Measurements from ENCODE around the gene USP48.

USP48 gene

DNA sequence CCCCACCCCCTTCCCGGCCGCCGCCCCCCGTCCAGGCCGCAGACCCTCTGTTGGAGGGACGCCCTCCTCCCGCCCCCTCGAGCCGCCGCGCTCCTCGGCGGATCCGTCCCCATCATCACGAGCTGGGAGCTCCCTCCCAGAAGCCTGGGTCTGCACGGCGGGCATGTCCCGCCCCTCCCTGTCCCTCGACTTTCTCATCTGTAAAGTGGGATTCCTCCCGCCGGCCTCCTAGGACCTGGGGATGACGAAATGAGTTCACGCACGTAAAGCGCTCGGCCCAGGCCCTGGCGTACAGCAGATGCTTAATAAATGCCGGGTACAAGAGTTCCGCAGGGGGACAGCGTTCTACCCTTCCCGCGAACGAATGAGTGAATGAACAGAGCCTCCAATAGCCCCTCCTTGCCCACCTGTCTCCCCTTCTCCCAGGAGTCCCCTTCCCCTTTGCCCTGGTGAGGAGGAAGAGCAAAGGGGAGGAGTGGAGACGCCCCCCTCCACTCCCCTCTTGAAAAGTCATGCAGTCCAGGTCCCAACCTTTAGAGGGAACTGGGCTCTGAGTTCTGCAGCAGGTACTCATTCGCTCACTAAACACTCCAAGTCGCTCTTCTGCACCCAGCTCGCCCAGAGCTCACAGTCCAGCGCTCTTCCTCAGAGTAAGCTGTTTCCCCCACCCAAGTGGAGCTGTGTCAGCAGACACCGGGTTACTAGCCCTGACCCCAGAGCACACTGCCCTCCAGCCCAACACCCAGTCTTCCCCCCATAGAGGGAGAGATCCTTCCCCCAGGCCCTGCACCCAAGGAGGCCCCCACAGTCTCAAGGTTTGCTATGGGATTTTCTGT, 130.6 kb downstream of the USP48 start:
- CTCF ChIA-PET = no interaction called here
- H3K27ac Mint-ChIP-seq = peak overlapping the region; percentile 19
- H3K9me3 Mint-ChIP-seq = no peaks in the 10 kb centered on the region
- no peak for DNase-seq
- H3K4me3 Mint-ChIP-seq = peak overlapping the region; percentile 62
- H3K4me1 Mint-ChIP-seq = peaks cover 20% of the 10 kb centered on the region
- H3K27me3 Mint-ChIP-seq = peaks cover 83% of the 10 kb centered on the region
- H3K36me3 Mint-ChIP-seq = no peaks in the 10 kb centered on the region

DNA sequence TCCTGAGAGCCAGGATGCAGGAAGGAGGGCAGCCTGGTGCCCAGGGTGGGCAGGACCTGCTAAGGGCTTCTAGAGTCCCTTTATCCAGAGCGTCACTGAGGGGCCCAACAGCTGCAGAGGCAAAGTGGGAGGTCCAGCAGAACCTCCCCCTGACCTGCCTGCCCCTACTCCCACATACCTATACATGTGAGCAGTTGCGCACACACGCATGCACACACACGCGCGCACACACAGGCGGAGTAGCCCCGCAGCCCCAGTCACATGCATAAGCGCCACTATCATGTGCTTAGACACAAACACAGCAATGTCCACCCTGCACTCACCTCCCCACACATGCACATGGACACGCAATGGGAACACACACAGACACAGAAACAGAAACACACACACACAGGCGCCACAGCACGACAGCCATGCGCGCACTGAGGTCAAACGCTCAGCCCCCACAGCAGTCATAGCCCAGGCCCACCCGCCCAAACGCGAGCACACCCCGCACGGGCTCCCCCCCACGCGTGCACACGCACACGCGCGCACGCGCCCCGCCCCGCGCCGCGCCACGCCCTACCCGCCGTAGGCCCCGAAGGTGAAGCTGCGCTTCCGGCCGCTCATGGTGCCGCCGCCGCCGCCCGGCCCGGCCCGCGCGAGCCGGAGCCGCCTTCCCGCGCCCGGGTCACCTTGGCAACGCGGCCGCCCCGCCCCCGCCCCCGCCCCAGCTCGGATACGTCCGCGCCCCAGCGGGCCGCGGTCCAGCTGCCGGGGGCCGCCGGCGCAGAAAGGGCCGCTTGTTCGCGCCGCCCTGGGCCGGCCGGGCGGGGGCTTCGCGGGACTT, 131.5 kb downstream of the USP48 start:
- peak; percentile 60 for DNase-seq
- H3K36me3 Mint-ChIP-seq = no peaks in the 10 kb centered on the region
- H3K4me3 Mint-ChIP-seq = peak overlapping the region; percentile 74
- peaks cover 83% of the 10 kb centered on the region for H3K27me3 Mint-ChIP-seq
- CTCF ChIA-PET = no interaction called here
- peaks cover 20% of the 10 kb centered on the region for H3K4me1 Mint-ChIP-seq
- no peak overlapping the region for H3K27ac Mint-ChIP-seq
- no peaks in the 10 kb centered on the region for H3K9me3 Mint-ChIP-seq

DNA sequence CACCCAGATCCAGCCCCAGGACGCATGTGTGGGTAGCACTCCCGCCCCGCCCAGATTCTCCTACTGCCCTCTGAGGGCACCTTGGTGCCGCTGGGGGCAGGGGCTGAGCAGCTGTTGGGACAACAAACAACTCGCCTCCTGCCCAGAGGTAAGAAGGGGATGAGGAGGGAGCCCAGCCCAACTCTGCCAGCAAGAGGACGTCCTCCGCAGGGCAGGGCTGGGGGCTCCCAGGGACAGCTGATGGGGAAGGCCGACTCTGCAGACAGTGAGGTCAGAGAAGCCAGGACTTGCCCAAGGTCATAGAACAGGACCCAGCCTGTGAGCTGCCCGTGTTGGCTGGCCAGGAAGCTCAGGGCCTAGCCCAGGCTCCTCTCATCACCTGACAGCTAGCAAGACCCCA, 132.5 kb downstream of the USP48 start:
- CTCF ChIA-PET = interaction anchor here (0.6 kb wide), 1 partner anchor 13 kb away, joined by 3 read pairs; no protein-coding TSS in a partner anchor
- Mint-ChIP-seq H3K4me1 (peaks cover 20% of the 10 kb centered on the region), H3K36me3 (no peaks in the 10 kb centered on the region), H3K9me3 (no peaks in the 10 kb centered on the region), H3K4me3 (peak overlapping the region; percentile 74), H3K27me3 (peaks cover 77% of the 10 kb centered on the region), H3K27ac (no peak overlapping the region)
- DNase-seq = no peak

DNA sequence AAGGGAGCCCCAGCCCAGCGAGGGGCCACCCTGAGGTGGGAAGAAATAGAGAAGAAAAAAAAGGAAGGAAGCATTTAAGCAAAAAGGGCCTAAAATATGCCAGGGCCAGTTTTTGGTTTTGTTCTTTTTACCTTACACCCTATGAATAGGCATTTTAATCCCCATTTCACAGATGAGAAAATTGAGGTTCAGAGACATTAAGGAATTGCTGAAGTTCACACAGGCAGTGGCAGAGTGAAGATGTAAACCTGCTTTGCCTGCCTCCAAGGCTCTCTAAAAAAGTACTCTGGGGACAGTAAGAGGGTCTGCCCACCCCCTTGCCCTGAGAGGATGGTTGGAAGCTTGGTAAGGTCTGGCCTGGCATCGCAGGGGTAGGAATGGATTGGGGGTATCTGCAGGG, 133.6 kb downstream of the USP48 start:
- Mint-ChIP-seq H3K27me3 (peaks cover 67% of the 10 kb centered on the region), H3K27ac (no peak overlapping the region), H3K9me3 (no peaks in the 10 kb centered on the region), H3K4me3 (no peak overlapping the region), H3K36me3 (no peaks in the 10 kb centered on the region), H3K4me1 (peaks cover 20% of the 10 kb centered on the region)
- DNase-seq = no peak
- CTCF ChIA-PET = no interaction called here

DNA sequence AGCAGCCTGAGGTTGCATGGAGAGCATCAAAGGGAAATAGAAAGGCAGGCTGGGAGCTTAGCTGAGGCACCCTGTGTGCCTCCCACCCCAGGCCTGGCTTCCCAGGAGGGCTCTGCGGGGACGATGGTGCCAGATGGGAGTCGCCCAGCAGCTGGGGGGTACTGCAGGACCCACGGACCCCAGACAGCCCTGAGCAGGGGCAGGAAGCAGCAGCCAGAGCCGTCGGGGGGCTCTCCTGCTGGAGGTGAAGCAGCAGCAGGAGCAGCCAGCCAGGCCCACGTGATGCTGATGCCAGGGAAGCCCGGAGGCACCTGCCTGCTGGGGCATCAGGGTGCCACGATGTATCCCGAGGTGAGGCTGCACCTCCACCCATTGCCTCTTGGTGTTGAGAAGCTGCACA, 134.2 kb downstream of the USP48 start:
- Mint-ChIP-seq H3K4me1 (peaks cover 20% of the 10 kb centered on the region), H3K4me3 (no peak overlapping the region), H3K9me3 (no peaks in the 10 kb centered on the region), H3K36me3 (no peaks in the 10 kb centered on the region), H3K27ac (no peak overlapping the region), H3K27me3 (peaks cover 65% of the 10 kb centered on the region)
- no peak for DNase-seq
- CTCF ChIA-PET = no interaction called here

DNA sequence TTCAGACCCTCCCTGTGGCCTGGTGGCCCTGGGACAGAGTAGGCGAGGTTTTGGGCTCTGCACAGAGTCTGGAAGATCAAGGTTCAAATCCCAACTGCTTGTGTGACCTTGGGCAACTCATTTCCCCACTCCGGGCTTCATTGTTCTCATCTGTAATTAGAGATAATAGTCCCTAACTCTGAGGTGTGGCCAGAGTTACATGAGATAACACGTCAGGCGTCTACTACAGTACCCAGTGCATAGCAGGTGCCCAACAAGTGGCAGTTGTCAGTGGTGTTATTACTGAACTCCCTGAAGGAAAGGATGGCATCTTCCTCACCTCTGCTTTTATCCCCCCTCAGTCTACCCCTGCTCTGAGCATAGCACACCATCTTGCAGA, 134.6 kb downstream of the USP48 start:
- peaks cover 61% of the 10 kb centered on the region for H3K27me3 Mint-ChIP-seq

DNA sequence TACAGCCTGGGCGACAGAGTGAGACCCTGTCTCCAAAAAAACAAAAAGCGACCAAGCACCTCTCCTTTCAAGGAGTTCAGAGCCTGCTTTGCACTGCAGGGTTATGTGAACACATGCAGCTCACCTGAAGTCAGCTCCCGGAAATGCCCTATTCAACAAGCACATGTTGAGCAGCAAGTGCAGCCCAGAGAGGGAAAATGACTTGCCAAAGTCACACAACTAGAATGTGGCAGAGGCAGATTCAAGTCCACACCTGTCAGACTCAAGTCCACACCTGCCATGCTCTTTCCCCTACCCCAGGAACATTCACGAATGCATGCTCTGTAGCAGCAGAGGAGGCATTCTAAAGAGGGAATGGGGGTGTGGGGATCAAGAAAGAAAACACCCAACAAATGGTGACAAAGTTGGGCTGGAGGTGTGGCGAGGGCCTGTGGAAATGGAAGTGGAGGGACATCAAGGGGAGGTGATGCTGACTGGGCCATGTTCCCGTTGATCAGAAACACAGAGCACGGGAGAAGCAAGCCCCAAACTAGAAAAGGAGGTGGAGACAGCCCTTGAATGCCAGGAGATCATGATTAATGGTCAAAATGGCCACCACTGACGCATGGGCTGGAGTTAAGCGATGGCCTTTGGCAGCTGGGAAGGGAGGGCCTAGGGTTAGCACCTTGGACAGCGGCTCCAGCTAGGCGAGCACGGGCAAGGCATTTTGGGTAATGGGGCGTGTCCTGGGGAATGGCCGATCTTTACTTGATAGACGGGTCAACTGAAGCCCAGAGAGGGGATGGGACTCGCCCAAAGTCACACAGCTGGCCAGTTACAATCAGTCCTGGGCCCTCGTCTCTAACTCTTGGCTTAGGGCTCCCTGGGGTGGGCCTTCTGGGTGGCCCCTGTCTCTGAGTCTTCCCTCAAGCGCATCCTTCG, 135.3 kb downstream of the USP48 start:
- Mint-ChIP-seq H3K27ac (no peak overlapping the region), H3K36me3 (no peaks in the 10 kb centered on the region), H3K27me3 (peaks cover 54% of the 10 kb centered on the region), H3K4me3 (no peak overlapping the region), H3K4me1 (peaks cover 16% of the 10 kb centered on the region), H3K9me3 (no peaks in the 10 kb centered on the region)
- peak; percentile 74 for DNase-seq
- CTCF ChIA-PET = interaction anchor here (1.1 to 1.4 kb wide), 2 partner anchors 10 to 15 kb away, joined by 3 to 4 read pairs; no protein-coding TSS in a partner anchor

More for the DNA sequence above, 134.6 kb downstream of the USP48 start:
- no peaks in the 10 kb centered on the region for H3K9me3 Mint-ChIP-seq
- CTCF ChIA-PET = interaction anchor here (1.4 kb wide), 1 partner anchor 15 kb away, joined by 4 read pairs; no protein-coding TSS in a partner anchor
- H3K36me3 Mint-ChIP-seq = no peaks in the 10 kb centered on the region
- no peak for DNase-seq
- no peak overlapping the region for H3K27ac Mint-ChIP-seq
- H3K4me3 Mint-ChIP-seq = no peak overlapping the region
- H3K4me1 Mint-ChIP-seq = peaks cover 20% of the 10 kb centered on the region

DNA sequence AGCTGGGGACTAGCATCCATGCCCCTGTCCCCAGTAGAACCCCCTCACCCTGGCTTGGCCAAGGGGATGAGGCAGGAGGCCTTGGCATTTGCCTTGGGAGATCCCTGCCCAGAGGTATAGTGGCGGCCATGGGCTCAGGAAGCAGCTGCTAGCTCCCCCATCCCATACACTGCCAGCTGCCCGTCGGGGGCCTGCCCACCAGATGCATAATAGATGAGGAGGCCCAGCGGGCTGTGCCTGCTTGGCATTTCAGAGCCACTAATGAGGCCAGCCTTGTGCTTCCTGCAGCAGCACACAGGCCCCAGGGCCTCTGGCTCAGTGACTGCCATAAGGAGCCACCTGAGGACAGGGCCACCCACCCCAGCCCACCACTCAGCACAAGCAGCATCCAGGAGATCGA, 137.4 kb downstream of the USP48 start:
- Mint-ChIP-seq H3K9me3 (no peaks in the 10 kb centered on the region), H3K27ac (no peak overlapping the region), H3K4me1 (peaks cover 2% of the 10 kb centered on the region), H3K27me3 (peaks cover 35% of the 10 kb centered on the region), H3K36me3 (no peaks in the 10 kb centered on the region), H3K4me3 (no peak overlapping the region)
- CTCF ChIA-PET = no interaction called here
- DNase-seq = no peak

DNA sequence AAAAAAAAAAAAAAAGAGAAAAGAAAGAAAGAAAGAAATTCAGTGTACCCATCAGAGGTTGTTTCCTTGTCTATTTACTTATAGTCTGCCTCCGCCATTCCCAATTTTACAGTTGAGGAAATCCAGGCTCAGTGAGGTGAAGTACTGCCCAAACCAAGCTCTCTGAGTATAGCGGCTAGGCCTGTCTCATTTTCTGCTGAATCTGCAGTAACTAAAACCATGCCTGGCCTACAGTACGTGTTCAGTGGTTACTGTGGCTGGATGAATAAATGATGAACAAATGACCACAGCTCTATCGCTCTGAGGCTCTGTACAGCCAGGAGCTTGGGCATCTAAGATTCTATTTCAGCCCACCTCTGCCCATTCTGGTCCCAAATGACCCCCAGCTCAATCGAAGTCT, 138.0 kb downstream of the USP48 start:
- DNase-seq = no peak
- Mint-ChIP-seq H3K36me3 (no peaks in the 10 kb centered on the region), H3K4me1 (peaks cover 2% of the 10 kb centered on the region), H3K4me3 (no peak overlapping the region), H3K27me3 (peaks cover 29% of the 10 kb centered on the region), H3K27ac (no peak overlapping the region), H3K9me3 (no peaks in the 10 kb centered on the region)
- CTCF ChIA-PET = no interaction called here

DNA sequence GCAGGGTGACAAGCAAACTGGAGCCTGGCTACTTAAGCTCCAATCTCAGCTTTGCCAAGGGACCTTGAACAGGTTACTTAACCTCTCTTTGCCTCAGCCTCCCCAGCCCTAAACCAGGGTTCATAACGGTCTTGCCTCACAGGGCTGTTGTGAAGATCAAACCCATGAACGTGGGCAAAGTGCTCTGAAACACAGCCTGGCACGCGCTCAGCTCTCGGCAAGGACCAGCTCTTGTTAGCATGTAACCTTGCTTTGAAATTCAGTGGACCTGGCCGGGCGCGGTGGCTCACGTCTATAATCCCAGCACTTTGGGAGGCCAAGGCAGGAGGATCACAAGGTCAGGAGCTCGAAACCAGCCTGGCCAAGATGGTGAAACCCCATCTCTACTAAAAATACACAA, 138.6 kb downstream of the USP48 start:
- CTCF ChIA-PET = no interaction called here
- no peak for DNase-seq
- no peaks in the 10 kb centered on the region for H3K9me3 Mint-ChIP-seq
- H3K27me3 Mint-ChIP-seq = peaks cover 27% of the 10 kb centered on the region
- H3K4me3 Mint-ChIP-seq = no peak overlapping the region
- no peaks in the 10 kb centered on the region for H3K36me3 Mint-ChIP-seq
- no peak overlapping the region for H3K27ac Mint-ChIP-seq
- peaks cover 2% of the 10 kb centered on the region for H3K4me1 Mint-ChIP-seq

DNA sequence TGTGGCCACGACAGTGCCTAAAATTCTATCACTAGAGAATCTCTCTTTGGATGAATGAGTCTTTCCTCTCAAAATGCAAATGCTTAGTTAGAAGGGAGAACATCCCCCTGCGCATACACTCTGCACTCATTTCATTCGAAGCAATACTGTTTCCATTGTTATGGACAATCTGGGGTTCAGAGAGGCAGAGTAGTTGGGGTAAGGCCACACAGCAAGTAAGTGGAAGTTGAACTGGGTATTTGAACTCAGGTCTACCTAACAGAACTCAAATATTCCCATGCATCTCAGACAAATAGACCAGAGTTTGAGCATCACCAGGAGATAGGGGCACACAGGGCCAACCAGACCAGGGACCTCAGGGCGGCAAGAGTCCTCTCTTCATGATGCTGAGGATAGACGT, 139.3 kb downstream of the USP48 start:
- CTCF ChIA-PET = no interaction called here
- DNase-seq = no peak
- peaks cover 2% of the 10 kb centered on the region for H3K4me1 Mint-ChIP-seq
- H3K27me3 Mint-ChIP-seq = peaks cover 27% of the 10 kb centered on the region
- H3K4me3 Mint-ChIP-seq = no peak overlapping the region
- no peak overlapping the region for H3K27ac Mint-ChIP-seq
- H3K9me3 Mint-ChIP-seq = no peaks in the 10 kb centered on the region
- no peaks in the 10 kb centered on the region for H3K36me3 Mint-ChIP-seq

DNA sequence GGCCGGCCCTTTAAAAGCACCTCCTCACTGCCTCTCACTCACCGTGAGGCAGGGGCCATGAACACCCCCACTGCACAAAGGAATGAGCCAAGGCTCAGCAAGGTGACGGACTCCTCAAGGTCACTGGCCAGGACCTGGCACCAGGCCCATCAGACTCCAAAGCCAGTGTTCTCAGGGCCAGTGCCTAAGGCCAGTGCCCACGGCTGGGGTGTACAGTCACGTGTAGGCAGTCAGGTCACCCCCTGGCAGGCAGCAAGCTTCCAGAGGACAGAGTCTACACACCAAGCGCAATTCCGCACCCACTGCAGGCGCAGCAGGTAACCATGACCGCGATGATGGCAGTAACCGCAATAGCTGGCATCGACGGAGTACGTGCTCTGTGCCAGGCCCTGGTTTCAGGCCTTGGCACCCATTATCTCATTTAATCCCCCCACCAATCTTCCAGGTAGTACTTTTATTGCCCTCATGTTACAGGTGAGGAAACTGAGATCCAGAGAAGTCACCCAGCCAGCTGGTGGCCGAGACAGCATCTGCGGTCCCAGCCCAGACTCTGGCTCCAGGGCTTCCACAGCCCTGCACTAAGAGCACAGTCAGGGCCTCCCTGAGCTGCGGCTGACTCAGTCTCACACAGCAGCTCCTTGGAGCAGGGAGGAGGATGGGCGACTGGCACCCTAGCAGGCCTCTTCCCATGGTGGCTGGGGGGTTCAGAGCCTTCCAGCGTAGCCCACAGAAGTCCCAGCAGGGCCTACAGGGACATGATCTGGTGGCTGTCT, 140.8 kb downstream of the USP48 start:
- H3K27me3 Mint-ChIP-seq = peaks cover 16% of the 10 kb centered on the region
- H3K27ac Mint-ChIP-seq = no peak overlapping the region
- no peak overlapping the region for H3K4me3 Mint-ChIP-seq
- H3K9me3 Mint-ChIP-seq = no peaks in the 10 kb centered on the region
- H3K4me1 Mint-ChIP-seq = no peaks in the 10 kb centered on the region
- no peaks in the 10 kb centered on the region for H3K36me3 Mint-ChIP-seq
- CTCF ChIA-PET = no interaction called here
- no peak for DNase-seq

DNA sequence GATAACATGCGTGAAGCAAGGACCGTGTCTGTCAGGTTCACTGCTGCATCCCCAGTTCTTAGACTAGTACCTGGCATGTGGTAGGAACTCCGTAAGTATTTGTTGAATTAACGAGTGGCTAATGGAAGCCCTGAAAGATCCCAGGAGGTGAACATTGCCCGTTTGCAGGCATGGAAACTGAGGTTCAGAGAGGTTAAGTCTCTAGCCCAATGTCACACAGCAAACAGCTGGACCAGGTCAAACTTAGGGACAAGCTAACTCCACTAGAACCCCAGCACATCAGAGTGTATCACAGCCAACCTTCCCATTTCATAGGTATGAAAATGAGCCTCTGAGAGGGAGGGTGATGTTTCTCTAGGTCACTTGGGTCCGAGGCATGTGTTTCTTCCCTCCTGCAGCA, 141.4 kb downstream of the USP48 start:
- H3K27me3 Mint-ChIP-seq = peaks cover 16% of the 10 kb centered on the region
- no peaks in the 10 kb centered on the region for H3K4me1 Mint-ChIP-seq
- CTCF ChIA-PET = no interaction called here
- no peak overlapping the region for H3K27ac Mint-ChIP-seq
- H3K9me3 Mint-ChIP-seq = no peaks in the 10 kb centered on the region
- no peak overlapping the region for H3K4me3 Mint-ChIP-seq
- no peak for DNase-seq
- H3K36me3 Mint-ChIP-seq = no peaks in the 10 kb centered on the region
